T47D (cell line): ENCODE results near the gene FAM186B.
A peak's percentile ranks its signal among the peaks of the same experiment; 100 is the strongest.

Source experiments
- DNase-seq, 2 experiments: peaks; one replicate each; pipeline versions ENCODE4 v3.0.0 to v3.0.0-alpha.2; 2011 to 2012; ENCODE audit warnings: low read depth in 1 of 2, low spot score in 1 of 2
- JUND ChIP-seq: IDR thresholded peaks from 2 replicates; pipeline ENCODE4 v1.6.1; 2012; ENCODE audit warnings: low read depth
- in situ Hi-C: cut with HindIII; loops from 2 replicates; pipeline ENCODE4 v1.10.0; 2016; ENCODE audit warnings: low sequenced_read_pairs, low pct_unique_long_range_greater_than_20kb

FAM186B gene

DNA sequence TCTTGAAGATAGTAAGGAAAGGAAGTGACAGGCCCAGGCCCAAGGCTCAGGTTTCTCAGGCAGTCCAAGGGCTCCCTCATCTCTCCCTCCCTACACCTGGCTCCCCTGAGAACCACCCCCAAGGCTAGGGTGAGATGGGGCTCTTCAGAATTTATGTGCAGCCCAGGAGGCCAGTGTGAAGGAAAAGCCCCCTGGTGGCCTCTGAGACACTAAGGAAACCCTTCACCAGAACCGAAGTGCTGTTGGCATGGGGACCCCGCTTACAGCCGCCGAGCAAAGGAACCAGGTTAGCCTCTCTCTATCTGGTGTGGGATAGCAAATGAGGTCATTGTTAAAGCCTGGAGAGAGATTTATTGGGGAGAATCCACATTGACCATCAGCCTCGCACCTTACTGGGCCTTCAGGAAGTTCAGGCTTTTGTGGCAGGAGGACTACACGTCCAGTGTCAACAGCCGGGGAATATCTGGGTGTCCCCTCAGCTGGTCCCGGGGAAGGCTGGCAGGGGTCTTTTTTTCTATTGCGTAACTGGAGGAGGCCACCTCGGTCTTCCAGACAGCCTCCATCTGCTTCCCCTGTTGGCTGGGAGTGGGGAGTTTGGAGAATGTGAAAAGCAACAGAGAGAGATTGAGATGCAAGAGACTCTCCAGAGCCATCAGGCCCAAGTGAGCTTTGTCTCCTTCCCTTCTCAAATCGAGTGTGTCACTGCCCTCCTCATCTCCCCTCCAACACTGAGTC lies 18.1 kb downstream of the FAM186B start:
- in situ Hi-C loops, result no loop called here
- no peak for TF ChIP-seq JUND
- no peak for DNase-seq

DNA sequence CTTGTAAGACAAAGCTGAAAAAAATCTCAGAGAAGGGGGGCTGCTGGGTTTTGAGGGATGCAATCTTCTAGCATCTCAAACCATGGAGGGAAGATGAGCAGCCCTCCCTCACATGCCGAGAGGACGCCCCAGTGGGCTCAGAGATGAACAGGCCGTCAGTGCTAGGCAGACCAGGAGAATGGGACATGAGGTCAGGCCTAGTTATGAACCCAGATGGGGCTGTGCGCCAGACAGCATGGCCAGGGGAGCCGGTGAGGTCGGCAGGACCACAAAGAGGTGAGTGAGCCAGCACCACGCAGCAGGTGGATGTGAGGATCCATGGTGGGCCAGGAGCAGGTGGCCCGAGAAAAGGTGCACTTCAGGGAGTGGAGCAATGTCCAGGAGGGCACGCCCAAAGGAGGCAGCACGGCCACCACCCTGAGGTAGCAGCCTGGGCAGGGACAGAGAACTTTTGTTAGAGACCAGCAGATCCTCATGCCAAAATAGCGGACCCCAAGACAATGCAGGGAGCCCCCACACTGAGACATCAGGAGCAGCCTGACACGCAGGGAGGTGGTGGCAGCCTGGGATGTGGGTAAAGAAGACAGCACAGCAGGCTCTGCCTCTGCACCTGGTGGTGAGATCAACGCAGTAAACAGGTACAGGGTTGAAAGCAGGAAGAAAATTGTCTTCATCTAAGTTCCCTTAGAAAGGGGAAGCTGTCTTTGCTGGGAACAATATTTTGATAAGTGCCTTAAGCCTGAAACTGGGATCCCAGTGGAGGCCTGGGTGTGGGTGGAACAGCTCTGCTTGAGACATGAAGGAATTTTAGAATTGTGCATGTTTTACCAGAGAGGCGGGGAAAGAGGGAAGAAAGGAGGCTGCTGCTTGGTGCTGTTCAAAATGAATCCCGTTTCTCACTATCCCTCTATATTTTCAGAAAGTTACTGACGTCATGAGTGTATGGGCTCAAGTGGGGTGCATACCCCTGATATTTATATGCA lies 19.7 kb downstream of the FAM186B start:
- in situ Hi-C loops, result no loop called here
- no peak for DNase-seq
- TF ChIP-seq JUND, result no peak

DNA sequence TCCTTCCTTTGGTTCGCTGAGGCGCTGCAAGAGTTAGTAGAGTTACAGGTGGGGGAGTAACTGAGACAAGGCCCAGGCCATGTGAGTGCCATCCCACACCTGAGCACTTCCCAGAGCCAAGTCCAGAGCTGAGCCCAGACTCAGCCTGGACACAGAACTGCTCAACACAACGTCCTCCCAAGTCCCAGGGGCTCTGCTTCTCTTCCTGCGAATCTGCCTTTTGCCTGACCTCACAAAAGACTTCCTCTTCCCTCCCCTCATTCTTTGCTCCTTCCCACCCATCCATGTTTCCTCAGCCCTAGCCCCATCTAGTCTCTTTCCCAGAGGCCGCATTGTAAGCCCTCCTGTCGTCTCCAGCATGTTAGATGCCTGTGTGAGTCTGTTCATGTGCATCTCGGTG lies 20.8 kb downstream of the FAM186B start:
- no peak for DNase-seq
- in situ Hi-C loops, result no loop called here
- TF ChIP-seq JUND, result no peak

DNA sequence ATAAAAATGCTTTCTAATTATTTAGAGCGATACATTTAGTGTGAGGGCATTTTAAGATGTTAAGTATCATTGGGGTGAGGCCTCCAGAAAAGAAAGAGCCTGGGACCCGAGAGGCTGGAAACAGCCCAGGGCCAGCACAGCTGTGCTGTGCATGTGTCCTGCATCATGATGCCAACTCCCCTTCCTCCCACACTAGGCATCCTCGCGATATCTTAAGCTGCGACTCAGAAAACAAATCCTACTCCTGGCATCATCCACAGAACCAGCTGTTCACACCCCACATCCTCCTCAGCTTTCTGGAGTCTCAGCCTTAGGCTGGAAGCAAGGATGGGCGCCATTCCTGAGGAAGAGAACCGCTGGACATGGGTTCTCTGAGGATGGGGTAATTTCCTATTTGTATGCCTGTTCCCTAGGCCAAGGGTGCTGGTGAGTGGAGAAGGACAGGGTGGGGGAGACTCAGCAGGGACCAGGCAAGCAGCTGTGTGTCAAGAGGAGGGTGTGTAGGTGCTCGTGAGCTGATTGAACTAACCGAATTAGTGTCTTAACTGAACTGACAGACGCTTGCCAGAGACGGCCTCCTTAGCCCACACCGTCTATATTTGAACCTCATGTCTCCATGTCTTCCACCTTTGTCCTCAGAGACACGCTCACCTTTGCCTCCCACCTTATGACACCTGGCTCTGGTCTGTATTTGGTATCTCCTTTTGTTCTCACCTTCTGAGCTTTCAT lies 21.9 kb downstream of the FAM186B start:
- in situ Hi-C loops, result no loop called here
- DNase-seq, result no peak
- TF ChIP-seq JUND, result no peak

DNA sequence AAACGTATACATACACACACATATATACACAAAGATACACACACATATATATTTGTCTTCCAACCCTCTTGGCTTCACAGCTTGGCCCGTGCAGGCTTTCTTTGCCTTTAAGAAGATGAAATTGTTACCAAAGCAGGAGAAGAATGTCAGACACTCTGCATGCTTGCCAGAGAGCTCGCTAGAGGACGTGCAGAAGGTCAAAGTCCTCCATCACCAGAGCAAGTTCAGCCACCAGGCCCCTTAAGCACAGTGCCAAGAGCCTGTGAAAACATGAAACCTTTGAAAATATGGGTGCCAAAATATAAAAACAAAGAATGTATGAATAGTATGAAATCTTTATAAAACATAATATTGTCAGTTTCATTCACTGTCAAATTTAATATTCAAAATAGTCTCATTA lies 22.6 kb downstream of the FAM186B start:
- no peak for TF ChIP-seq JUND
- DNase-seq, result no peak
- in situ Hi-C loops, result no loop called here

DNA sequence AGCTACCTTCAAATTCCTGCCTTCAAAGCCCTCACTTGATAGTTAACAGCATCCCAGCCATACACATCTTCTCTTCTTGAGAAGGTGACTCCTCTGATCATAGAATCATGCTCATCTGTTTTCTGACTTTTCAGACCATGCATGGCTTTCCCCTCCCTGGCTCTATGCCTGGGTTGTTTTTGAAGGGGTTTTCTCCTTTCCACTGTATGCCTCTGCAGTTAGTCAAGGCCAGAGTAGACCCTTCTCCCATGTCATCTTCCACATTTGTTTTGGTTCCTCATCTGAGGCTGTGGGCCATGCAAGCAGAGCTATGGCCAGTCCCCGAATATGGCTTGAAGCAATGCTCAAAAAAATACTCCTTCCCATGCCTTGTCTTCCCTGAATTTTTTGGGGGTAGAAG lies 23.2 kb downstream of the FAM186B start:
- in situ Hi-C loops, result no loop called here
- DNase-seq, result no peak
- no peak for TF ChIP-seq JUND

DNA sequence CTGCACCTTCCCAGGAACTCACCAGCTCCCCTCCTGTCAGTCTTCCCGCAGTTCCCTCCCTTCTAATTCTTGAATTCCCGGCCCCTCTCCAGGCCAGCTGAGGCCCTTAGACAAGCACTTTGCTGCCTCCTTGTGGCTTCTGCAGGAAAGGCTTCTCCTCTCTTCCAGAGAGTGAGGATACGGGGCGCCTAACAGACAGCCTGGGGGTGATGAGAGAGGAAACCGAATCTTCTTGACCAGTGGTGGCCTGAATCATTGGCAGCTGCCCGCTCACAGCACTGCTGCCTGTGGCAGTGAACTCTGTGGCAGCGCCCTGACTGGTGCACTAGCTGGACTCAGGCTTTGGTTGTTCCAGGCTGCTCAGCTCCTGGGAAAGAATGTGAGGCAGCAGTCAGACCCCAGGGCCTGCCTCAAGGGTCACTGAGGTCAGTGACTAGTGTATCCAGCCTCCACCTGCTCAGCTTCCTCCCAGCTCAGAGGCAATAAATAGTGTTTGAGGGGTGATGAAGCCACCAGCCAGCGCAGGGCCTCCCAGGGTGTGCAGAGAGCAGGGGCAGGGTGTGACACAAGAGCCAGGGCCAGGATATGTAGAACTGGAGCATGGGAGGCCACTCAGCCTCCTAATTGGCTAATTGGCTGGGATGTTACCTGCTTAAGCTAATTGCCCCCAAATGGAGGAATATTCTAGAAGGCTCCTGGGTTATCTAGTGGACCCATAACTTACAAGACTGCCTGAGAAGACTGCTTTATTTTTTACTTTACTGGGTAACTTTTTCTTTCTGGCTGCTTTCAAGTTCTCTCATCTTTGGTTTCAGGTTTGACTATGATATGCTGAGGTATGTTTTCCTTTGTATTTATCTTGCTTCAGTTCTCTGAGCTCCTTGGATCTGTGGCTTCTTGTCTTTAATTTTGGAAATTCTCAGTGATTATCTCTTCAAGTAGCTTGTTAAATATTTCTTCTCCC lies 24.6 kb downstream of the FAM186B start:
- in situ Hi-C loops, result no loop called here
- DNase-seq, result peak; percentile 75 to 90
- no peak for TF ChIP-seq JUND

DNA sequence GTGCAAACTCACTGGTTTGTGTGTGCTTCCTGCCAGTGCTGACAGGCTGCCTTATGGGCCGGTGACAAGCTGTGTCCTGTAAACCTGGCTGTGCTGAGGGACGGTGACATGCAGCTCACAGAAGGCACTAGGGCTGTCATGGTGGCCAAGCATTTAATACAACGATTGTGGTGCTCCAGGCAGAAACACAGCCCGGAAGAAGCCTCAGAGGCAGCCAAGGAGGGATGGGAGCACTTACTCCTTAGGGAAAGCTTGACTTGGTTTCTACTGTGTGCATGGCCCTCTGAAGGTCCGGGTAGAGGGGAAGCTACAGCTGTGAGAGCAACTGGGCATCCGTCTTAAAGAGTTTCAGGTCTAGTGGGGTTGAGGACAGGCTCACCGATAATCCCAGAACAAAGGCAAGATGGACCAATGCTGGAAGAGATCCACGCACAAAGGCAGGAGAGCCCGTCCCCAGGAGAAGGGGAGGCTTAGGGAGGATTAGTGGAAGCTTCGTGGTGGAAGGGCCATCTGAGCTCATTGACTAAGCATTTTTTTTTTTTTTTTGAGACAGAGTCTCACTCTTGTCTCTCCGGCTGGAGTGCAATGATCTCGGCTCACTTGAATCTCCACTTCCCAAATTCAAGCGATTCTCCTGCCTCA lies 26.8 kb downstream of the FAM186B start:
- TF ChIP-seq JUND, result no peak
- in situ Hi-C loops, result no loop called here
- DNase-seq, result no peak

DNA sequence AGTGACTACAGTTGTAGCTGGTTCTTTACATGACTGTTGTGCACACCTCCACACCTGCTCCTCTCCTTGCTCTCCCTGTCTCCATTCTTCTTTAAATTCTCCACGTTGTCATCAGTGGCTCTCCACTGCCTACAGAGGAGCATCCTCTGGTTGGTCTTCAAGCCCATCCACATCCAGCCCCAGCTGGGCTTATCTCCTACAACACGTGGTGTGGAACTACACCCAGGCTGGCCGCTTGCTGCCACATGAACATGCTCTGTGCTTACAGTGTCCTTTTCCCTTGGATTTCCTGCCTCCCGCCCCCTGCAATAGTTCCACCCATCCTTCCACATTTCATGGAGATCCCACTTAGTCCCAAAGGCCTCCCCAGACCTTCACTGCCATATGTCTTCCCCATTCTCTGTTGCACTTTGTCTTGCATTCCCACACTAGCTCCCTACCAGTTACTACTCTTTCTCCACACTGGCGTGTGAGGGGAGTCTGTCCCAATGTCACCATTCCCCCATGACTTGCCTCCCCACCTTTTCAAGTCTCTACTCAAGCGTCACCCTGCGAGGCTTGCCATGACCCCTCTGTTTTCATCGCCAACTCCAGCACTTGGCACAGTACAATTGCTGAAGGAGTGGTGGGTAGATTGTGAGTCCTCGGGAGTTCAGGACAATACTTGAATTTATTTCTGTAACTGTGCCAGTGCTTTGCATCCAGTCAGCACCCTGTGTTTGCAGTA lies 27.7 kb downstream of the FAM186B start:
- no peak for TF ChIP-seq JUND
- no peak for DNase-seq
- in situ Hi-C loops, result no loop called here

DNA sequence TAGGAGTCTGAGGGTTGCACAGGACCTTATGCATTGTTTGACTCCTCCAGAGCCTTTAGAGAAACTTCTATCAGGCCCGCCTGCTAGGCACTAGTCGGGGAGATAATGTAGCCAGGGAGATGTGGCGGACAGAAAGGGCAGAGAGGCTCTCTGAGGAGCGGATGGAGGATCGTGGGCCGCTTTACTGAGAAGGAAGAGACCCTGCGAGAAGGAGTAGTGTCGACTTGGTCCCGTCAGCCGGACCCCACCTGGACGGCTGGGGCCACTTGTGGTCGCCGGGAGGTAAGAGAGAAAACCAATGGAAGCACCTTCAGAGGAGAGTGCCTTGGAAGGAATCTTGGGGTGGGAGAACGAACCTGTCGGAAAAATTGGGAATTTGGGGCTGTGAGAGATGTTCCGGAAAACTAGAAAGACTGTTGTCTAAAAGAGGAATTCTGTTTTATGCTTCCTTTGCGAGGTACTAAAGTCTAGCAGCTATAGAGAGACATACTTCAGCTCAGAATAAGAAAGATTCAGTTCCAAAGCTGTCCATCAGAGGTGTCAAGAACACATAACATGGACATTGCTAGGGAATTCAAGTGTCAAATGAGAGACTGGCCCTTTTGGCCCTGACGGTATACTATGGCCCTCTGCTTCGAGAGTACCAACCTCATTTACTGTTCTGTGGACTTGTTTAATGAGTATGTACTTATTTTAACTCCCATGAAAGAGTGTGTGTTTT lies 36.8 kb downstream of the FAM186B start:
- no peak for TF ChIP-seq JUND
- in situ Hi-C loops, result no loop called here
- peak in 1 of 2 experiments; percentile 62 for DNase-seq
